Measurements from ENCODE around the gene PRDM1.

Gene PRDM1

DNA sequence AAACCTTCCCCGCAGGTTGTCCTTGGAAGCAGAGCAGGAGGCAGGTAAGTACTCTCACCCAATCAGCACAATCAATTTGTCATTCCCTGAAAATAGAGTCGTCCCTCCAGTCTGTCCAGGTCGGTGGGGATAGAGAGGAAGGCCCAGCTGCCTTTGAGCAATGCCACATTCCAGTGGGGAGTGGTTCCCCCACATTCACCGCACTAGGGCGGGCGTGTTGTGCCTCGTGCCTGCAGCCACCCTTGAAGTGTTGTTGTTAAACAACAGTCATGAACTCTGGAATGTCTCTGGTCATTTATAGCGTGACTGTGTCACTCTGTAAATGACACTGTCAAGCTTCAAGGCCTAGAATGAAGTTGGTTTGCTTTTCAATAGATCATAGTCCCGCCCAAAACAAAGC lies 33.4 kb downstream of the PRDM1 start:
- DNase-seq (ENCODE audit: low read depth): peak; percentile 91
- no peak for TF ChIP-seq CTCF (IDR thresholded peaks at IDR 0.05; ENCODE audit: insufficient read depth, low read depth, low read length, missing control alignments)
- no peak overlapping the region for H3K4me3 ChIP-seq (ENCODE audit: low read length)

- H3K4me3 ChIP-seq (ENCODE audit: low read length): no peak overlapping the region
- no peak for DNase-seq (ENCODE audit: low read depth)
- TF ChIP-seq CTCF (IDR thresholded peaks at IDR 0.05; ENCODE audit: insufficient read depth, low read depth, low read length, missing control alignments): no peak
These were observed 33.9 kb downstream of the PRDM1 start for GRCh38 chr6:106120006-106120405.

- no peak for TF ChIP-seq CTCF (IDR thresholded peaks at IDR 0.05; ENCODE audit: insufficient read depth, low read depth, low read length, missing control alignments)
- no peak for DNase-seq (ENCODE audit: low read depth)
- H3K4me3 ChIP-seq (ENCODE audit: low read length): no peak overlapping the region
These were observed 34.3 kb downstream of the PRDM1 start for GRCh38 chr6:106120406-106120805.

GRCh38 chr6:106122306-106122918 lies 36.3 kb downstream of the PRDM1 start:
- TF ChIP-seq CTCF (IDR thresholded peaks at IDR 0.05; ENCODE audit: insufficient read depth, low read depth, low read length, missing control alignments): no peak
- no peak overlapping the region for H3K4me3 ChIP-seq (ENCODE audit: low read length)
- no peak for DNase-seq (ENCODE audit: low read depth)

DNA sequence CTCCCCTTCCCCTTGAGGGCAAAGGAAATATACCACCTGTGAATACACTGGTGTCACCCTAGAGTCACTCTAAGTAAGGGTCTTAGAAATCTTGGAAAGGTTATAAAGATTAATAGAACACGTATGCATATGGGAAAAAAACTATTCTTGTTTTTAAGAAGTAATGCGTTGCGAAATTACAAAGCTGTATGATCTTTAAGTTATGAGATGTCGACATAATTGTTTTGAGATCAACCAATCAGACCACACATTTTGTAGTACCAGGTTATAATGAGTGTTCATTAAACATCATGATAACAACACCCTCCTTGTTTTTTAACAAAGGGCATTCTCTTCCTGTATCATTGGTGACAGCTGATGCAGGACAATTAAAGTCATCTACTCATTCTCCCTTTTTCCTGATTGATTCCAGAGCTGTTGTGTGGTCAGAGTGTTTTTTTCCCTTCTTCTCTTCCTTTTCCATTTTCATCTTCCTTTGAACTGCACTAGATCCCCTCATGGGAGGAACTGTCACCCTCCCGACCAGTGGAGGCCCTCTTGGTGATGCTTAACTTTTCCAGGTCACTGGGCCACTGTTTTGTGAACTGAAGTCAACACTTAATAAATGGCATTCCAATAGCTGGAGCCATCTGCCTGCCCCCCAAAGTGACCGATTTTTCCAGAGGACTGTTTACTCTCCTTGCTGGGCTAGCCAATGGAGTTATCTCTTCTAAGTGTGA lies 37.0 kb downstream of the PRDM1 start:
- TF ChIP-seq CTCF (IDR thresholded peaks at IDR 0.05; ENCODE audit: insufficient read depth, low read depth, low read length, missing control alignments): no peak
- H3K4me3 ChIP-seq (ENCODE audit: low read length): no peak overlapping the region
- DNase-seq (ENCODE audit: low read depth): no peak

DNA sequence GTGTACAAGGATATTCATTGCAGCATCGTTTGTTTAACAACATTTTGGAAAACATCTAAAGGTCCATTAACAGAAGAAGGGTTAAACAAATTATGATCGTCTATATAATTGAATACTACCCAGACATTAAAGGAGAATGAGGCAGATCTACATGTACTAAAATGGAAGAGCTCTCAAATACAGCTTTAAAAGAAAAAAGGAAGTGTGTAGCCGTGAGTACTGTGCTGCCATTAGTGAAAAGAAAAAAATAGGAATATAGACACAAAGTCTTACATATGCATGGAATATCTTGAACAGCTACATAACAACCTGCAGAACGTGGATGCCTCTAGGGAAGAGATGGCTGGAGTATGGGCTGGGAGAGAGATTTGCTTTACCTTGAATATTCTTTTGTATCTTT lies 37.9 kb downstream of the PRDM1 start:
- no peak overlapping the region for H3K4me3 ChIP-seq (ENCODE audit: low read length)
- no peak for TF ChIP-seq CTCF (IDR thresholded peaks at IDR 0.05; ENCODE audit: insufficient read depth, low read depth, low read length, missing control alignments)
- no peak for DNase-seq (ENCODE audit: low read depth)
